Measurements from ENCODE around the gene ITPRID1. TPM values are rescaled to one million over a fixed set of nuclear protein-coding genes. Genes with fewer than 3 reads are reported as not detected.

ITPRID1 gene
- total and polyA plus RNA-seq, 2 of the 13 experiments (the other 11 are each of a cell fraction or from before 2014, with no cell fraction given), result not detected

DNA sequence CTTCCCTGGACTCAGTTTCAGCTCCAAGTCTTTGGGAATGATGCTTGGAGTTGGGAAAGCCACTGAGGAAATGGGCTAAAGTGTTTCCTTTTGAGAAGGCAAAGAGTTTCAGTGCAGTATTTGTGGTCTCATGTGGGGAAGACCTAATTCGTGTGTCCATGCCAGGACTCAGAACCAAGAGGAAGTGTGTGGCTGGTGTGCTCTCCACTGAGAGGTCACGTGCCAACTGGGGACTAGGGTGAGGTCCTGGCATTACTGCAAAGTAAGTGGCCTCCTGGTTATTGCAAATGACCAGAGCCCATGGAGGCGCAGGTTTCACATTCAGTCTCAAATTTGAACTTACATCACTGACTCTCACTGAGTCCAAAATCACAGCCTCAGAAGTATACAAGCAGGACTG is 48.6 kb upstream of the ITPRID1 start:
- Histone ChIP-seq H3K27ac (ENCODE audit: extremely low read length, insufficient read depth, low read length) (no peak overlapping the region), H3K4me2 (ENCODE audit: low read depth, low read length) (no peak overlapping the region), H3K9me3 (ENCODE audit: low read length) (no peaks in the 10 kb centered on the region), H3K79me2 (ENCODE audit: insufficient read depth, low read length) (no peaks in the 10 kb centered on the region), H4K20me1 (ENCODE audit: insufficient read depth, low read length) (no peaks in the 10 kb centered on the region), H3K4me3 (replicated peaks in 1 of 3; ENCODE audit: insufficient read depth in 1 of 3, low read depth in 2 of 3, low read length in 3 of 3) (no peak overlapping the region), H3K36me3 (replicated peaks in 1 of 2; ENCODE audit: control insufficient read depth in 1 of 2, insufficient read depth in 2 of 2, low read length in 2 of 2) (no peaks in the 10 kb centered on the region), H3K9ac (ENCODE audit: insufficient read depth, low read depth, low read length) (no peak overlapping the region), H2AFZ (ENCODE audit: low read length) (no peak overlapping the region), H3K27me3 (ENCODE audit: control insufficient read depth in 1 of 2, insufficient read depth in 2 of 2, low read length in 2 of 2) (no peaks in the 10 kb centered on the region; a peak in 2 of 5 replicates), H3K4me1 (ENCODE audit: insufficient read depth, low read length) (no peaks in the 10 kb centered on the region)
- CTCF ChIA-PET (ENCODE audit: low intra/inter-chr PET ratio, low total read pairs), result no interaction called here
- POLR2A ChIA-PET, result no interaction called here
- 5% methylated on average over 2 of the region's 3 CpGs for WGBS (ENCODE audit: low lambda C conversion rate)
- DNase-seq (ENCODE audit: low spot score) (no peak), FAIRE-seq (no peak), ATAC-seq (no peak)
- in situ Hi-C loops (cut with HindIII; ENCODE audit: extremely low pct_ligation_motif_present, low pct_unique_long_range_greater_than_20kb), result no loop called here
- intact Hi-C loops (cut with micrococcal nuclease; ENCODE audit: unreplicated experiment), result no loop called here
- BruUV-seq (replicated peaks), result no TSS peak
- TF ChIP-seq ARNT2 (CRISPR knock-in tag; IDR thresholded peaks at IDR 0.05; ENCODE audit: low read depth) (no peak), ELF1 (CRISPR knock-in tag; IDR thresholded peaks at IDR 0.05) (no peak), ZNF772 (CRISPR knock-in tag; IDR thresholded peaks at IDR 0.05) (no peak), ZNF121 (CRISPR knock-in tag; IDR thresholded peaks at IDR 0.05) (no peak), HNF4A (CRISPR knock-in tag; IDR thresholded peaks at IDR 0.05) (no peak)

GRCh38 chr7:31466036-31466435 is 47.9 kb upstream of the ITPRID1 start:
- DNase-seq (ENCODE audit: low spot score) (no peak), FAIRE-seq (no peak), ATAC-seq (no peak)
- no peaks in the 10 kb centered on the region for H3K9me3 ChIP-seq (ENCODE audit: low read length)
- BruUV-seq (replicated peaks), result no TSS peak
- no peaks in the 10 kb centered on the region; a peak in 2 of 5 replicates for H3K27me3 ChIP-seq (ENCODE audit: control insufficient read depth in 1 of 2, insufficient read depth in 2 of 2, low read length in 2 of 2)
- no peak overlapping the region for H3K4me2 ChIP-seq (ENCODE audit: low read depth, low read length)
- ChIA-PET CTCF (ENCODE audit: low intra/inter-chr PET ratio, low total read pairs) (no interaction called here), POLR2A (no interaction called here)
- no peaks in the 10 kb centered on the region for H4K20me1 ChIP-seq (ENCODE audit: insufficient read depth, low read length)
- WGBS (ENCODE audit: low lambda C conversion rate), result 0% methylated on average over 1 of the region's 1 CpG
- H3K79me2 ChIP-seq (ENCODE audit: insufficient read depth, low read length), result no peaks in the 10 kb centered on the region
- no peak overlapping the region for H3K4me3 ChIP-seq (replicated peaks in 1 of 3; ENCODE audit: insufficient read depth in 1 of 3, low read depth in 2 of 3, low read length in 3 of 3)
- intact Hi-C loops (cut with micrococcal nuclease; ENCODE audit: unreplicated experiment) (no loop called here), in situ Hi-C loops (cut with HindIII; ENCODE audit: extremely low pct_ligation_motif_present, low pct_unique_long_range_greater_than_20kb) (no loop called here)
- no peak overlapping the region for H3K27ac ChIP-seq (ENCODE audit: extremely low read length, insufficient read depth, low read length)
- H3K9ac ChIP-seq (ENCODE audit: insufficient read depth, low read depth, low read length), result no peak overlapping the region
- no peaks in the 10 kb centered on the region for H3K36me3 ChIP-seq (replicated peaks in 1 of 2; ENCODE audit: control insufficient read depth in 1 of 2, insufficient read depth in 2 of 2, low read length in 2 of 2)
- no peak overlapping the region for H2AFZ ChIP-seq (ENCODE audit: low read length)
- H3K4me1 ChIP-seq (ENCODE audit: insufficient read depth, low read length), result no peaks in the 10 kb centered on the region
- no peak for TF ChIP-seq TEAD2 (CRISPR knock-in tag; IDR thresholded peaks at IDR 0.05)
- no peak for TF ChIP-seq IRX3 (CRISPR knock-in tag; IDR thresholded peaks at IDR 0.05; ENCODE audit: borderline replicate concordance, low read depth)
- no peak for TF ChIP-seq ZNF33B (CRISPR knock-in tag; IDR thresholded peaks at IDR 0.05)
- TF ChIP-seq FIP1L1 (IDR thresholded peaks at IDR 0.05; ENCODE audit: borderline replicate concordance, insufficient read depth, low read depth, low read length), result no peak
- TF ChIP-seq SRSF9 (IDR thresholded peaks at IDR 0.05; ENCODE audit: borderline replicate concordance, insufficient read depth, low read depth, low read length, poor library complexity, severe bottlenecking), result no peak
- no peak for TF ChIP-seq ERF (CRISPR knock-in tag; IDR thresholded peaks at IDR 0.05)
- no peak for TF ChIP-seq TBP (CRISPR knock-in tag; IDR thresholded peaks at IDR 0.05)
- no peak for TF ChIP-seq RBFOX2 (IDR thresholded peaks at IDR 0.05; ENCODE audit: low read depth, low read length)
- no peak for TF ChIP-seq ZMYM3 (CRISPR knock-in tag; IDR thresholded peaks at IDR 0.05)
- no peak for TF ChIP-seq ZBTB7A (CRISPR knock-in tag; IDR thresholded peaks at IDR 0.05)
- TF ChIP-seq ZNF232 (CRISPR knock-in tag; IDR thresholded peaks at IDR 0.05; ENCODE audit: borderline replicate concordance), result no peak
- TF ChIP-seq, protein P1, sequence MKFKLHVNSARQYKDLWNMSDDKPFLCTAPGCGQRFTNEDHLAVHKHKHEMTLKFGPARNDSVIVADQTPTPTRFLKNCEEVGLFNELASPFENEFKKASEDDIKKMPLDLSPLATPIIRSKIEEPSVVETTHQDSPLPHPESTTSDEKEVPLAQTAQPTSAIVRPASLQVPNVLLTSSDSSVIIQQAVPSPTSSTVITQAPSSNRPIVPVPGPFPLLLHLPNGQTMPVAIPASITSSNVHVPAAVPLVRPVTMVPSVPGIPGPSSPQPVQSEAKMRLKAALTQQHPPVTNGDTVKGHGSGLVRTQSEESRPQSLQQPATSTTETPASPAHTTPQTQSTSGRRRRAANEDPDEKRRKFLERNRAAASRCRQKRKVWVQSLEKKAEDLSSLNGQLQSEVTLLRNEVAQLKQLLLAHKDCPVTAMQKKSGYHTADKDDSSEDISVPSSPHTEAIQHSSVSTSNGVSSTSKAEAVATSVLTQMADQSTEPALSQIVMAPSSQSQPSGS (CRISPR knock-in tag; IDR thresholded peaks at IDR 0.05), result no peak
- no peak for TF ChIP-seq AHR (CRISPR knock-in tag; IDR thresholded peaks at IDR 0.05)
- TF ChIP-seq ZNF44 (CRISPR knock-in tag; IDR thresholded peaks at IDR 0.05), result no peak
- no peak for TF ChIP-seq ZNF776 (CRISPR knock-in tag; IDR thresholded peaks at IDR 0.05)
- no peak for TF ChIP-seq ZNF660 (CRISPR knock-in tag; IDR thresholded peaks at IDR 0.05; ENCODE audit: borderline replicate concordance, low read depth)
- TF ChIP-seq SMAD9 (CRISPR knock-in tag; IDR thresholded peaks at IDR 0.05), result no peak

All from HepG2 (cell line).